M059J (cell line): ENCODE measurements around the gene RPTOR. TPM values are rescaled to one million over a fixed set of nuclear protein-coding genes. Genes with fewer than 3 reads are reported as not detected.
A peak's percentile ranks its signal among the peaks of the same experiment; 100 is the strongest.
"Not testable (repeated sequence)": the region's sequence is repeated elsewhere in the genome, so short reads cannot be mapped to it uniquely, and the experiment has no call there.

Source experiments
- DNase-seq: peaks from one replicate; pipeline ENCODE4 v3.0.0-alpha.2; 2012; ENCODE audit warnings: low read depth
- total RNA-seq: library from RNA; depleted of rRNA; stranded (reverse); fragments of >200 nt; shearing (Covaris generic); gene quantifications from 2 replicates; pipeline ENCODE4 v1.2.3, GENCODE V29; 2014

Gene RPTOR
- total RNA-seq, 1 experiment from 2014 or later: 20.8 TPM

GRCh38 chr17:80742091-80742490 is 197.5 kb downstream of the RPTOR start:
- no peak for DNase-seq

GRCh38 chr17:80742581-80743180 is 198.0 kb downstream of the RPTOR start:
- no peak for DNase-seq

GRCh38 chr17:80743181-80743771 is 198.6 kb downstream of the RPTOR start:
- no peak for DNase-seq

- DNase-seq: not testable (repeated sequence)
These were observed 199.3 kb downstream of the RPTOR start for GRCh38 chr17:80743973-80744372.

GRCh38 chr17:80744725-80745124 is 200.1 kb downstream of the RPTOR start:
- DNase-seq: not testable (repeated sequence)

- no peak for DNase-seq
These were observed 200.5 kb downstream of the RPTOR start for GRCh38 chr17:80745183-80745582.

- no peak for DNase-seq
These were observed 201.8 kb downstream of the RPTOR start for GRCh38 chr17:80746262-80746935.

GRCh38 chr17:80747469-80747868 is 202.8 kb downstream of the RPTOR start:
- DNase-seq: no peak

GRCh38 chr17:80749611-80750010 is 205.0 kb downstream of the RPTOR start:
- no peak for DNase-seq

GRCh38 chr17:80750263-80750662 is 205.6 kb downstream of the RPTOR start:
- DNase-seq: no peak

GRCh38 chr17:80751070-80751945 is 206.7 kb downstream of the RPTOR start:
- no peak for DNase-seq

GRCh38 chr17:80751946-80752581 is 207.4 kb downstream of the RPTOR start:
- DNase-seq: no peak

GRCh38 chr17:80753685-80754345 is 209.2 kb downstream of the RPTOR start:
- no peak for DNase-seq

- DNase-seq: no peak
These were observed 210.2 kb downstream of the RPTOR start for GRCh38 chr17:80754846-80755245.

- no peak for DNase-seq
These were observed 211.2 kb downstream of the RPTOR start for GRCh38 chr17:80755650-80756405.

GRCh38 chr17:80758481-80759376 is 214.1 kb downstream of the RPTOR start:
- DNase-seq: no peak

GRCh38 chr17:80759377-80759673 is 214.7 kb downstream of the RPTOR start:
- peak; percentile 9 for DNase-seq

- peak; percentile 15 for DNase-seq
These were observed 215.9 kb downstream of the RPTOR start for GRCh38 chr17:80760511-80760911.

- DNase-seq: peak; percentile 91
These were observed 216.7 kb downstream of the RPTOR start for GRCh38 chr17:80761110-80761871.
